Endodermal cell (in vitro differentiated cells): ENCODE results near the gene SLC2A2. TPM values are rescaled to one million over a fixed set of nuclear protein-coding genes. Genes with fewer than 3 reads are reported as not detected.

Experiments
- DNase-seq: peaks from one replicate; pipeline ENCODE4 v3.0.0-alpha.2; 2017
- H3K27ac ChIP-seq: 2 replicates; pipeline ENCODE4 v1.5.1; 2013; ENCODE audit warnings: mild to moderate bottlenecking, low read depth, low read length, moderate library complexity
- H3K27me3 ChIP-seq: 2 replicates; pipeline ENCODE4 v1.6.1; 2013; ENCODE audit warnings: mild to moderate bottlenecking, low read length, moderate library complexity; ENCODE audit not compliant: insufficient read depth, control insufficient read depth, poor library complexity, severe bottlenecking
- H3K36me3 ChIP-seq: 2 replicates; pipeline ENCODE4 v1.7.0; 2013; ENCODE audit warnings: mild to moderate bottlenecking, low read length, moderate library complexity; ENCODE audit not compliant: control insufficient read depth, insufficient read depth
- H3K4me1 ChIP-seq: one replicate; pipeline ENCODE4 v1.7.0; 2013; ENCODE audit warnings: low read length; ENCODE audit not compliant: control insufficient read depth, insufficient read depth
- H3K4me3 ChIP-seq: 2 replicates; pipeline ENCODE4 v1.5.1; 2013; ENCODE audit warnings: mild to moderate bottlenecking, low read length, moderate library complexity
- H3K9ac ChIP-seq: 2 replicates; pipeline ENCODE4 v1.6.1; 2013; ENCODE audit warnings: mild to moderate bottlenecking, low read length, moderate library complexity; ENCODE audit not compliant: poor library complexity, severe bottlenecking; ENCODE audit errors: extremely low read depth
- H3K9me3 ChIP-seq: 2 replicates; pipeline ENCODE4 v1.6.1; 2013; ENCODE audit warnings: mild to moderate bottlenecking, low read length, moderate library complexity; ENCODE audit not compliant: control insufficient read depth
- H3K27ac Mint-ChIP-seq: 2 replicates; pipeline ENCODE4 v1.8.0; 2020; ENCODE audit warnings: mixed read lengths
- H3K27me3 Mint-ChIP-seq: 2 replicates; pipeline ENCODE4 v1.8.0; 2021; ENCODE audit warnings: mild to moderate bottlenecking, mixed read lengths; ENCODE audit not compliant: insufficient read depth
- H3K36me3 Mint-ChIP-seq: 2 replicates; pipeline ENCODE4 v1.8.0; 2020; ENCODE audit warnings: low read depth, mixed read lengths
- H3K4me1 Mint-ChIP-seq: 2 replicates; pipeline ENCODE4 v1.8.0; 2020; ENCODE audit warnings: mixed read lengths
- H3K4me3 Mint-ChIP-seq: 2 replicates; pipeline ENCODE4 v1.8.0; 2020; ENCODE audit warnings: mild to moderate bottlenecking, moderate library complexity, mixed read lengths
- H3K9me3 Mint-ChIP-seq: 2 replicates; pipeline ENCODE4 v1.8.0; 2020; ENCODE audit warnings: mild to moderate bottlenecking, mixed read lengths
- WGBS, 2 experiments: methylation state at CpG; one replicate each; pipeline versions ENCODE4 v1.1.5 to v1.1.7; 2013; ENCODE audit warnings: missing lambda C conversion rate in 2 of 2, mixed read lengths in 1 of 2; ENCODE audit not compliant: insufficient coverage in 1 of 2, insufficient read length in 1 of 2; 5-methylcytosine and 5-hydroxymethylcytosine counted together
- total RNA-seq, 2 donors: library from RNA; stranded (reverse); fragmentation: NEBNext Ultra II Directional in 1 of 2; extraction: Animal tissue kit (Norgen Biotek cat#: 25700) in 1 of 2; gene quantifications; 2 replicates in 1 of 2; 3 replicates in 1 of 2; pipeline ENCODE4 v1.2.1, GENCODE V29; 2021
- TF ChIP-seq, protein P1 (sequence below): fragments of 200-600 bp; sonication (generic); conservative IDR thresholded peaks from 2 replicates; pipeline ENCODE4 v1.5.0; 2021; ENCODE audit warnings: antibody characterized with exemption, mild to moderate bottlenecking

Gene SLC2A2
- total RNA-seq, 2 donors from 2014 or later: 0.24 to 0.51 TPM

DNA sequence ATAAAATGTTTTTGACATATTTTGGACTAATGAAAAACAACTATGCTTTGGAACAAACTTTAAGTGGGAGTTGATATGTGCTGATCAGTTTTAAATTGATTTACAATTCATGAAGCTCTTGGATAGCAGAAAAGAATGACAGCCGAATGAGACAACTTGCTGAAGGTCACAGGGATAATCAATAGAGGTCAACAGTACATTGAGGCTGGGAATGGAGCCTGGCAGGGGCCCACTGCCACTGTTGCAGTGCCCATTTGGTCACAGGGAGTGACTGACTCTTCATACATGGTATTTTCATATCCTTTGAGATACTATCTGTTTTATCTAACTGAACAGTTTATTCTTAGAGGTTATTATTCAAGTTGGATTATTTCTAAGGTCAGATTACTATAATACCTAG, 59.4 kb downstream of the SLC2A2 start:
- H3K9ac ChIP-seq: no peak overlapping the region
- no peaks in the 10 kb centered on the region for H3K27me3 ChIP-seq
- Mint-ChIP-seq H3K27ac (no peak overlapping the region), H3K4me3 (no peak overlapping the region), H3K36me3 (peaks cover 2% of the 10 kb centered on the region), H3K9me3 (peaks cover 18% of the 10 kb centered on the region), H3K4me1 (peaks cover 7% of the 10 kb centered on the region), H3K27me3 (peaks cover 6% of the 10 kb centered on the region)
- H3K9me3 ChIP-seq: no peaks in the 10 kb centered on the region
- H3K4me1 ChIP-seq: no peaks in the 10 kb centered on the region
- TF ChIP-seq, protein P1, sequence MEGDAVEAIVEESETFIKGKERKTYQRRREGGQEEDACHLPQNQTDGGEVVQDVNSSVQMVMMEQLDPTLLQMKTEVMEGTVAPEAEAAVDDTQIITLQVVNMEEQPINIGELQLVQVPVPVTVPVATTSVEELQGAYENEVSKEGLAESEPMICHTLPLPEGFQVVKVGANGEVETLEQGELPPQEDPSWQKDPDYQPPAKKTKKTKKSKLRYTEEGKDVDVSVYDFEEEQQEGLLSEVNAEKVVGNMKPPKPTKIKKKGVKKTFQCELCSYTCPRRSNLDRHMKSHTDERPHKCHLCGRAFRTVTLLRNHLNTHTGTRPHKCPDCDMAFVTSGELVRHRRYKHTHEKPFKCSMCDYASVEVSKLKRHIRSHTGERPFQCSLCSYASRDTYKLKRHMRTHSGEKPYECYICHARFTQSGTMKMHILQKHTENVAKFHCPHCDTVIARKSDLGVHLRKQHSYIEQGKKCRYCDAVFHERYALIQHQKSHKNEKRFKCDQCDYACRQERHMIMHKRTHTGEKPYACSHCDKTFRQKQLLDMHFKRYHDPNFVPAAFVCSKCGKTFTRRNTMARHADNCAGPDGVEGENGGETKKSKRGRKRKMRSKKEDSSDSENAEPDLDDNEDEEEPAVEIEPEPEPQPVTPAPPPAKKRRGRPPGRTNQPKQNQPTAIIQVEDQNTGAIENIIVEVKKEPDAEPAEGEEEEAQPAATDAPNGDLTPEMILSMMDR: no peak
- 77 to 88% methylated on average over 1 of the region's 1 CpG for WGBS, 2 experiments
- H3K4me3 ChIP-seq: no peak overlapping the region
- no peak for DNase-seq
- no peaks in the 10 kb centered on the region for H3K36me3 ChIP-seq
- H3K27ac ChIP-seq: no peak overlapping the region

GRCh38 chr3:170966495-170966894, 60.0 kb downstream of the SLC2A2 start:
- Histone ChIP-seq H3K9ac (no peak overlapping the region), H3K27ac (no peak overlapping the region), H3K9me3 (no peaks in the 10 kb centered on the region), H3K36me3 (no peaks in the 10 kb centered on the region), H3K4me3 (no peak overlapping the region), H3K4me1 (no peaks in the 10 kb centered on the region), H3K27me3 (no peaks in the 10 kb centered on the region)
- Mint-ChIP-seq H3K4me3 (no peak overlapping the region), H3K36me3 (peaks cover 2% of the 10 kb centered on the region), H3K9me3 (peaks cover 16% of the 10 kb centered on the region), H3K27ac (no peak overlapping the region), H3K4me1 (peaks cover 10% of the 10 kb centered on the region), H3K27me3 (peaks cover 4% of the 10 kb centered on the region)
- DNase-seq: no peak
- TF ChIP-seq, protein P1: no peak
- 88% methylated on average over 1 of the region's 1 CpG; no CpG with 5 or more reads in 1 of the 2 experiments for WGBS, 2 experiments

DNA sequence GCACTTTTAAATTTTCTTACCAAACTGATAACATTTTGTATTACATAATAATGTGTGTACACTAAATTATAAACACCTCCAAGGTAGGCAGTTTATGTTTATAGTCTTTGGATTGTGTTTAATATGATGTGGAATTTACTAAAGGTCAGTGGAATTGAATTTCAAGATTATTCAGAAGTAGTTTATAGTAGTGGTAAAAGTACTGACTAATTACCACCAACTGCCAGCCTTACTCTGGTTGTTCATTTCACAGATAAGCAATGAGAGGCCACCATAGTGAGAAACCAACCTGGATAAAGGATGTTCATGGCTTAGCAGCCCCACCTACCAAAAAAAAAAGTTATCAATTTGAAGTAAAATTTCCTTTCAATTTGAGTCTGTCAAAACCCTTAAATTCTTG, 64.1 kb downstream of the SLC2A2 start:
- no peaks in the 10 kb centered on the region for H3K36me3 ChIP-seq
- TF ChIP-seq, protein P1: no peak
- H3K4me1 ChIP-seq: peaks cover 2% of the 10 kb centered on the region
- H3K27ac ChIP-seq: no peak overlapping the region
- no peak overlapping the region for H3K4me3 ChIP-seq
- DNase-seq: no peak
- Mint-ChIP-seq H3K36me3 (no peaks in the 10 kb centered on the region), H3K4me3 (no peak overlapping the region), H3K4me1 (peaks cover 20% of the 10 kb centered on the region), H3K27me3 (no peaks in the 10 kb centered on the region), H3K27ac (no peak overlapping the region), H3K9me3 (no peaks in the 10 kb centered on the region)
- no peaks in the 10 kb centered on the region for H3K9me3 ChIP-seq
- no peaks in the 10 kb centered on the region for H3K27me3 ChIP-seq
- H3K9ac ChIP-seq: no peak overlapping the region
